HepG2 (cell line): ENCODE measurements around the gene FCMR. TPM values are rescaled to one million over a fixed set of nuclear protein-coding genes. Genes with fewer than 3 reads are reported as not detected.

Experiments used
- ATAC-seq: fragments of 200-7000 bp; cut with Tn5 transposase; 3 replicates; pipeline ENCODE4 v1.9.1; 2020; ENCODE audit warnings: mild to moderate bottlenecking, moderate library complexity
- BruUV-seq: library from RNA; stranded (reverse); fragments of 400-500 nt; replicated peaks from 2 replicates; lab custom pipeline; 2021; lab: Mats Ljungman, UMichigan
- CTCF ChIA-PET: fragments of 300-600 bp; formaldehyde crosslinking; extraction: SDS; loops from one replicate; lab custom pipeline; 2021; ENCODE audit warnings: low total read pairs, inconsistent platforms, low intra/inter-chr PET ratio; lab: Yijun Ruan, JAX
- POLR2A ChIA-PET: fragments of 350-600 bp; sonication (Branson Sonifier 250); formaldehyde crosslinking; loops from one replicate; lab custom pipeline; 2020; ENCODE audit warnings: antibody characterized with exemption, inconsistent platforms; lab: Yijun Ruan, JAX
- DNase-seq: peaks from one replicate; pipeline ENCODE4 v3.0.0-alpha.2; 2015; ENCODE audit warnings: low spot score
- FAIRE-seq: peaks from 3 replicates; lab custom pipeline; 2011; peaks lifted over from hg19 to GRCh38; lab: Jason Lieb, UNC
- H2AFZ ChIP-seq: one replicate; pipeline ENCODE4 v1.6.1; 2011; ENCODE audit warnings: low read length, inconsistent platforms
- H3K27ac ChIP-seq: fragments of 300-600 bp; 3 replicates; pipeline ENCODE4 v1.8.0; 2011; ENCODE audit warnings: mixed run types, mild to moderate bottlenecking, mixed read lengths, low read length, inconsistent platforms; ENCODE audit not compliant: insufficient read depth; ENCODE audit errors: extremely low read length
- H3K27me3 ChIP-seq, 2 experiments: fragments of 200-600 bp in 1 of 2; 2 replicates in 1 of 2; 3 replicates in 1 of 2; pipeline versions ENCODE4 v1.6.0 to v1.8.0; 2011; ENCODE audit warnings: low read length in 2 of 2, mild to moderate bottlenecking in 2 of 2, moderate library complexity in 2 of 2, inconsistent platforms in 1 of 2; ENCODE audit not compliant: insufficient read depth in 2 of 2, control insufficient read depth in 1 of 2
- H3K36me3 ChIP-seq, 2 experiments: fragments of 200-600 bp in 1 of 2; replicated peaks in 1 of 2; 2 replicates in 1 of 2; 3 replicates in 1 of 2; pipeline versions ENCODE4 v1.5.1 to v1.8.0; 2011; ENCODE audit warnings: low read length in 2 of 2, inconsistent platforms in 1 of 2; ENCODE audit not compliant: insufficient read depth in 2 of 2, control insufficient read depth in 1 of 2
- H3K4me1 ChIP-seq: 2 replicates; pipeline ENCODE4 v1.5.1; 2012; ENCODE audit warnings: low read length, inconsistent platforms; ENCODE audit not compliant: insufficient read depth
- H3K4me2 ChIP-seq: 2 replicates; pipeline ENCODE4 v1.6.0; 2011; ENCODE audit warnings: low read depth, low read length, inconsistent platforms
- H3K4me3 ChIP-seq, 3 experiments: fragments of 200-600 bp in 1 of 3; sonication (generic), shearing (Covaris generic) in 1 of 3; replicated peaks in 1 of 3; 2 replicates each; pipeline ENCODE4 v1.5.1; 2011 to 2016; ENCODE audit warnings: low read length in 3 of 3, inconsistent platforms in 2 of 3, low read depth in 2 of 3, mild to moderate bottlenecking in 2 of 3, control low read depth in 1 of 3, mixed read lengths in 1 of 3; ENCODE audit not compliant: insufficient read depth in 1 of 3
- H3K79me2 ChIP-seq: one replicate; pipeline ENCODE4 v1.6.1; 2011; ENCODE audit warnings: low read length, inconsistent platforms; ENCODE audit not compliant: insufficient read depth
- H3K9ac ChIP-seq: 2 replicates; pipeline ENCODE4 v1.6.0; 2011; ENCODE audit warnings: mild to moderate bottlenecking, low read depth, low read length, inconsistent platforms; ENCODE audit not compliant: insufficient read depth
- H3K9me3 ChIP-seq: 2 replicates; pipeline ENCODE4 v1.5.1; 2012; ENCODE audit warnings: mild to moderate bottlenecking, low read length
- H4K20me1 ChIP-seq: 2 replicates; pipeline ENCODE4 v1.6.0; 2011; ENCODE audit warnings: inconsistent platforms, mild to moderate bottlenecking, low read length, moderate library complexity; ENCODE audit not compliant: insufficient read depth
- ATF3 ChIP-seq: sonication (generic); formaldehyde crosslinking; IDR thresholded peaks from 2 replicates; pipeline ENCODE4 v1.4.0; 2020; ENCODE audit warnings: missing genetic modification reagents
- ATF4 ChIP-seq, 2 experiments: fragments of 450-650 bp in 1 of 2; sonication (generic) in 1 of 2; formaldehyde crosslinking; IDR thresholded peaks; 2 replicates each; pipeline versions ENCODE4 v1.5.0 to v1.8.0; 2020 to 2022; ENCODE audit warnings: mild to moderate bottlenecking in 1 of 2, missing genetic modification reagents in 1 of 2
- BCL6 ChIP-seq: IDR thresholded peaks from 2 replicates; pipeline ENCODE4 v1.6.1; 2016; ENCODE audit warnings: missing genetic modification reagents, missing compliant biosample characterization
- CREB1 ChIP-seq, 2 experiments: fragments of 450-650 bp in 1 of 2; IDR thresholded peaks; 2 replicates each; pipeline ENCODE4 v1.6.1; 2016 to 2017; ENCODE audit warnings: control low read depth in 1 of 2, mild to moderate bottlenecking in 1 of 2, missing compliant biosample characterization in 1 of 2, missing genetic modification characterization in 1 of 2
- JARID2 ChIP-seq: sonication (generic); formaldehyde crosslinking; IDR thresholded peaks from 2 replicates; pipeline ENCODE4 v1.8.1; 2023; ENCODE audit warnings: missing genetic modification reagents, inconsistent platforms; ENCODE audit not compliant: insufficient replicate concordance
- JUND ChIP-seq: sonication (generic); formaldehyde crosslinking; IDR thresholded peaks from 2 replicates; pipeline ENCODE4 v1.8.0; 2022; ENCODE audit warnings: mild to moderate bottlenecking, missing genetic modification reagents
- KMT2B ChIP-seq: IDR thresholded peaks from 2 replicates; pipeline ENCODE4 v1.6.1; 2016; ENCODE audit warnings: missing genetic modification reagents, missing compliant biosample characterization
- NFATC3 ChIP-seq: sonication (generic); formaldehyde crosslinking; IDR thresholded peaks from 2 replicates; pipeline ENCODE4 v1.5.1; 2020; ENCODE audit warnings: mild to moderate bottlenecking, missing genetic modification reagents
- NR2F2 ChIP-seq: IDR thresholded peaks from 2 replicates; pipeline ENCODE4 v1.6.1; 2012; ENCODE audit warnings: low read depth, inconsistent platforms, borderline replicate concordance
- ONECUT2 ChIP-seq: sonication (generic); formaldehyde crosslinking; IDR thresholded peaks from 2 replicates; pipeline ENCODE4 v1.4.0; 2020; ENCODE audit warnings: missing genetic modification reagents
- REXO4 ChIP-seq: sonication (generic); formaldehyde crosslinking; IDR thresholded peaks from 2 replicates; pipeline ENCODE4 v1.8.0; 2022; ENCODE audit warnings: missing genetic modification reagents, mild to moderate bottlenecking, borderline replicate concordance
- SMAD3 ChIP-seq: sonication (generic); formaldehyde crosslinking; IDR thresholded peaks from 2 replicates; pipeline ENCODE4 v1.4.0; 2020; ENCODE audit warnings: missing genetic modification reagents
- TMF1 ChIP-seq: sonication (generic); formaldehyde crosslinking; IDR thresholded peaks from 2 replicates; pipeline ENCODE4 v1.8.1; 2022; ENCODE audit warnings: low read depth, missing genetic modification reagents
- ZEB1 ChIP-seq: IDR thresholded peaks from 2 replicates; pipeline ENCODE4 v1.6.1; 2012; ENCODE audit warnings: mild to moderate bottlenecking, low read depth, inconsistent platforms; ENCODE audit not compliant: insufficient replicate concordance
- ZNF251 ChIP-seq: sonication (generic); formaldehyde crosslinking; IDR thresholded peaks from 2 replicates; pipeline ENCODE4 v1.9.0; 2021; ENCODE audit warnings: mild to moderate bottlenecking, missing genetic modification reagents
- ZNF382 ChIP-seq: sonication (generic); formaldehyde crosslinking; IDR thresholded peaks from 2 replicates; pipeline ENCODE4 v1.5.0; 2020; ENCODE audit warnings: missing genetic modification reagents, mild to moderate bottlenecking, borderline replicate concordance
- ZNF616 ChIP-seq: sonication (generic); formaldehyde crosslinking; IDR thresholded peaks from 2 replicates; pipeline ENCODE4 v1.5.0; 2020; ENCODE audit warnings: low read depth, mild to moderate bottlenecking, missing genetic modification reagents
- ZSCAN21 ChIP-seq: sonication (generic); formaldehyde crosslinking; IDR thresholded peaks from 2 replicates; pipeline ENCODE4 v1.8.0; 2022; ENCODE audit warnings: mild to moderate bottlenecking, missing genetic modification reagents, moderate library complexity, borderline replicate concordance
- in situ Hi-C: cut with HindIII; loops from 2 replicates; pipeline ENCODE4 v1.10.0; 2017; ENCODE audit warnings: low pct_unique_long_range_greater_than_20kb; ENCODE audit not compliant: extremely low pct_ligation_motif_present
- intact Hi-C: fragments of 100-400 bp; cut with micrococcal nuclease; formaldehyde crosslinking; loops from one replicate; pipeline ENCODE4 v1.10.0; 2022; ENCODE audit not compliant: unreplicated experiment
- polyA plus RNA-seq, 8 experiments: library from polyadenylated mRNA; depleted of rRNA in 3 of 8; stranded (reverse) in 7 of 8; unstranded in 1 of 8; fragments of >200 nt; fragmentation: Illumina TruSeq in 4 of 8; extraction: Trizol in 4 of 8; gene quantifications; 2 replicates each; pipeline versions ENCODE4 v1.2.1 to v1.2.3, GENCODE V29; 2011 to 2016; ENCODE audit warnings: low read depth in 4 of 8, missing spikeins in 1 of 8, mixed read lengths in 1 of 8; ENCODE audit not compliant: insufficient read depth in 1 of 8
- total RNA-seq, 5 experiments: library from RNA; depleted of rRNA; stranded (reverse); fragments of >200 nt; fragmentation: Illumina TruSeq; extraction: Trizol; gene quantifications; 2 replicates each; pipeline ENCODE4 v1.2.3, GENCODE V29; 2016; ENCODE audit warnings: low read depth in 1 of 5
- TF ChIP-seq, protein P1 (sequence below): sonication (generic); formaldehyde crosslinking; IDR thresholded peaks from 2 replicates; pipeline ENCODE4 v1.5.0; 2020; ENCODE audit warnings: missing genetic modification reagents

The FCMR gene
- total and polyA plus RNA-seq, 2 of the 13 experiments (the other 11 are each of a cell fraction or from before 2014, with no cell fraction given): not detected

- H3K9me3 ChIP-seq: no peaks in the 10 kb centered on the region
- ChIA-PET POLR2A (no interaction called here), CTCF (no interaction called here)
- BruUV-seq: no TSS peak
- H3K27me3 ChIP-seq: peaks cover 0 to 5% of the 10 kb centered on the region in 2 experiments; a peak in 1 of 5 replicates
- no peaks in the 10 kb centered on the region for H3K79me2 ChIP-seq
- H3K4me3 ChIP-seq: no peak overlapping the region
- in situ Hi-C loops (no loop called here), intact Hi-C loops (loop anchor here (5.0 kb wide), 1 partner anchor 45 kb away; no protein-coding TSS in a partner anchor)
- H4K20me1 ChIP-seq: no peaks in the 10 kb centered on the region
- no peak overlapping the region for H3K4me2 ChIP-seq
- no peaks in the 10 kb centered on the region for H3K4me1 ChIP-seq
- ATAC-seq: no peak
- no peak overlapping the region for H3K9ac ChIP-seq
- no peak for DNase-seq
- TF ChIP-seq ZEB1 (no peak), ZNF616 (CRISPR knock-in tag) (no peak), JUND (CRISPR knock-in tag) (no peak), ATF4 (CRISPR knock-in tag; IDR thresholded peaks at IDR 0.05) (no peak), TMF1 (no peak), ZSCAN21 (CRISPR knock-in tag) (no peak), JARID2 (CRISPR knock-in tag) (no peak), REXO4 (CRISPR knock-in tag) (no peak), NFATC3 (CRISPR knock-in tag) (no peak), ATF3 (CRISPR knock-in tag) (no peak), CREB1 (IDR thresholded peaks at IDR 0.05) (no peak), CREB1 (CRISPR knock-in tag; IDR thresholded peaks at IDR 0.05) (no peak), NR2F2 (no peak), ZNF382 (CRISPR knock-in tag) (no peak), ZNF251 (no peak), BCL6 (CRISPR knock-in tag) (no peak), ONECUT2 (CRISPR knock-in tag) (no peak), SMAD3 (CRISPR knock-in tag) (no peak), KMT2B (CRISPR knock-in tag) (no peak)
- TF ChIP-seq, protein P1, sequence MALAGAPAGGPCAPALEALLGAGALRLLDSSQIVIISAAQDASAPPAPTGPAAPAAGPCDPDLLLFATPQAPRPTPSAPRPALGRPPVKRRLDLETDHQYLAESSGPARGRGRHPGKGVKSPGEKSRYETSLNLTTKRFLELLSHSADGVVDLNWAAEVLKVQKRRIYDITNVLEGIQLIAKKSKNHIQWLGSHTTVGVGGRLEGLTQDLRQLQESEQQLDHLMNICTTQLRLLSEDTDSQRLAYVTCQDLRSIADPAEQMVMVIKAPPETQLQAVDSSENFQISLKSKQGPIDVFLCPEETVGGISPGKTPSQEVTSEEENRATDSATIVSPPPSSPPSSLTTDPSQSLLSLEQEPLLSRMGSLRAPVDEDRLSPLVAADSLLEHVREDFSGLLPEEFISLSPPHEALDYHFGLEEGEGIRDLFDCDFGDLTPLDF: no peak
- H3K36me3 ChIP-seq: no peaks in the 10 kb centered on the region
- no peak overlapping the region for H2AFZ ChIP-seq
- H3K27ac ChIP-seq: no peak overlapping the region
- no peak for FAIRE-seq
These were observed 54.0 kb downstream of the FCMR start for GRCh38 chr1:206867716-206868115.
